Osteocyte (in vitro differentiated cells): ENCODE measurements around the gene NRIP2. TPM values are rescaled to one million over a fixed set of nuclear protein-coding genes. Genes with fewer than 3 reads are reported as not detected.

ENCODE experiments used
- DNase-seq: peaks from one replicate; pipeline ENCODE4 v3.0.0; 2021; ENCODE audit warnings: mixed read lengths; ENCODE audit not compliant: unreplicated experiment; ENCODE audit errors: extremely low spot score
- H3K27ac Mint-ChIP-seq: one replicate; pipeline ENCODE4 v1.8.0; 2021; ENCODE audit warnings: mild to moderate bottlenecking, mixed read lengths; ENCODE audit not compliant: unreplicated experiment
- H3K27me3 Mint-ChIP-seq: one replicate; pipeline ENCODE4 v1.8.0; 2021; ENCODE audit warnings: mixed read lengths; ENCODE audit not compliant: unreplicated experiment
- H3K36me3 Mint-ChIP-seq: one replicate; pipeline ENCODE4 v1.8.0; 2021; ENCODE audit warnings: mixed read lengths; ENCODE audit not compliant: unreplicated experiment
- H3K4me1 Mint-ChIP-seq: one replicate; pipeline ENCODE4 v1.8.0; 2021; ENCODE audit warnings: mixed read lengths; ENCODE audit not compliant: unreplicated experiment
- H3K4me3 Mint-ChIP-seq: one replicate; pipeline ENCODE4 v1.8.0; 2021; ENCODE audit warnings: mild to moderate bottlenecking, moderate library complexity, mixed read lengths; ENCODE audit not compliant: unreplicated experiment
- H3K9me3 Mint-ChIP-seq: one replicate; pipeline ENCODE4 v1.8.0; 2021; ENCODE audit warnings: mixed read lengths; ENCODE audit not compliant: unreplicated experiment
- total RNA-seq: library from RNA; stranded (reverse); gene quantifications from 2 replicates; pipeline ENCODE4 v1.2.1, GENCODE V29; 2021
- TF ChIP-seq, protein P1 (sequence below): fragments of 200-600 bp; sonication (generic); IDR thresholded peaks from 2 replicates; pipeline ENCODE4 v1.5.0; 2021; ENCODE audit warnings: antibody characterized with exemption, mild to moderate bottlenecking, moderate library complexity

The NRIP2 gene
- total RNA-seq, 1 donor from 2014 or later: not detected

DNA sequence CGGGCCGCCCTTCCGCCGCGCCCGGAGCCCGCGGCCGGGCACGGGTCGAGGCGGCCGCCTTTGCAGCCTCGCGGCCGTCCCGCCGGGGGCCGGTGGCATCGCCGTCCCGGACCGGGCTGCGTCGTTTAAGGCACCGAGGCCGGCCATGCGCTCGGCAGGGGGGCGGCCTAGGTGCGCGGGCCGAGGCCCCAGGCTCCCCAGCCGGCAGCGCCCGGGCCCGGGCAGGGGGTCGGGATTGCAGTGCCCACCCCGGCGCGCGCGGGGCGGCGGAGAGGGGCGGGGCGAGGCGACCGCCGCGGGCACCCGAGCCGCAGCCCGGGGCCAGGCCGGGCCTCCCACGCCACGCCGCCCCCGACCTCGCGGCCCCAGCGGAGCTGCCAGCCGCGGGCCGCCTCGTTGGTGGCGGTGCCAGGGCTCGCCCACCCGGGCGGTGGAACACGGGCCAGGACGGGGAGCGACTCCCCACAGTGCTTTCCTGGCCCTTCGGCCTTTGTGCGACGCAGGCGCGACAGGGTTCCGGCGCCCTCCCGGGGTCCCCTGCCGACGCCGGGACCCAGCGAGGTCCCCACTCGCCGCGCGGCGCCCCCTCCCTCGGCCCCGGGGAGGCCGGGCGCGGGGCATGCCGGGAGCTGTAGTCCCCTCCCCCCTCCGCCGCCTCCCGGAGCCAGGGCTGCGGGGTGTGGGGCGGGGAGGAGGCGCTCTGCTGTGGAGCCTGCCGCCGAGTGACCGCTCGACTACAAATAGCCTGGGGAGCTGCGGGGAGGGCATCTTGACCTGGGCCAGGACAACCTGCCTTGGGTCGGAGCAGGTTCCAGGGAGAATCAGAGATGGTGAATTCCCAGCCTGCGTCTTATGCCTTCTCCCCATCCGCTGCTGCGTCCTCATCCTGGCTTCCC, 39.3 kb downstream of the NRIP2 start:
- TF ChIP-seq, protein P1, sequence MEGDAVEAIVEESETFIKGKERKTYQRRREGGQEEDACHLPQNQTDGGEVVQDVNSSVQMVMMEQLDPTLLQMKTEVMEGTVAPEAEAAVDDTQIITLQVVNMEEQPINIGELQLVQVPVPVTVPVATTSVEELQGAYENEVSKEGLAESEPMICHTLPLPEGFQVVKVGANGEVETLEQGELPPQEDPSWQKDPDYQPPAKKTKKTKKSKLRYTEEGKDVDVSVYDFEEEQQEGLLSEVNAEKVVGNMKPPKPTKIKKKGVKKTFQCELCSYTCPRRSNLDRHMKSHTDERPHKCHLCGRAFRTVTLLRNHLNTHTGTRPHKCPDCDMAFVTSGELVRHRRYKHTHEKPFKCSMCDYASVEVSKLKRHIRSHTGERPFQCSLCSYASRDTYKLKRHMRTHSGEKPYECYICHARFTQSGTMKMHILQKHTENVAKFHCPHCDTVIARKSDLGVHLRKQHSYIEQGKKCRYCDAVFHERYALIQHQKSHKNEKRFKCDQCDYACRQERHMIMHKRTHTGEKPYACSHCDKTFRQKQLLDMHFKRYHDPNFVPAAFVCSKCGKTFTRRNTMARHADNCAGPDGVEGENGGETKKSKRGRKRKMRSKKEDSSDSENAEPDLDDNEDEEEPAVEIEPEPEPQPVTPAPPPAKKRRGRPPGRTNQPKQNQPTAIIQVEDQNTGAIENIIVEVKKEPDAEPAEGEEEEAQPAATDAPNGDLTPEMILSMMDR: no peak
- Mint-ChIP-seq H3K4me3 (peak overlapping the region; percentile 83), H3K36me3 (peaks cover 26% of the 10 kb centered on the region), H3K9me3 (no peaks in the 10 kb centered on the region), H3K27ac (no peak overlapping the region), H3K4me1 (peaks cover 10% of the 10 kb centered on the region), H3K27me3 (no peaks in the 10 kb centered on the region)
- DNase-seq: peak; percentile 89

DNA sequence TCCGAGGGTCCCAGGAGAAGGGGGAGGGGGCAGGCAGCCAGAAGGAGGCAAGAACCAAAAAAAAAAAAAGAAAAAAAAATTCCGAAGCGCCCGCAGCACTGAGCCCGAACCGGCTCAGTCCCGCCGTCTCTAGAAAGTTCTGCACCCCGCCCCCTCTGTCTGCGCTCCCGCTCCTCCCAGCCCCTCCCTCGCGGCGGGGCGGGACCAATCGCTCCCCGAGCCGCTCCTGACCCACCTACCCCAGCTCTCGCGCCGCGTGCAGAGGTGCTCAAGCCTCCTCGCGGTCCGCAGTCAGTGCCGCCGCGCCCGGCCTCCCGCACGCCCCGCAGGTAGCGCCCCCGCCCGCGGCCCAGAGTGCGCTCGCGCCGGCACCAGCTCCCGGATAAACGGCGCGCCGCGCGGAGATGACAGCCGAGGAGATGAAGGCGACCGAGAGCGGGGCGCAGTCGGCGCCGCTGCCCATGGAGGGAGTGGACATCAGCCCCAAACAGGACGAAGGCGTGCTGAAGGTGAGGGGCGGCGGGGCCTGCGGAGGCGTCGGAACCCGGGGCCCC, 40.0 kb downstream of the NRIP2 start, which contains the start of gene FKBP4:
Gene FKBP4, plus strand, starts transcription at position 235 of the 554 bp plus-strand sequence. Its CDS starts 170 bp downstream, at position 405.
- peak; percentile 93 for DNase-seq
- Mint-ChIP-seq H3K27me3 (no peaks in the 10 kb centered on the region), H3K4me1 (peaks cover 10% of the 10 kb centered on the region), H3K9me3 (no peaks in the 10 kb centered on the region), H3K4me3 (peak within 1 kb of the TSS; percentile 83), H3K27ac (peak within 1 kb of the TSS; percentile 38), H3K36me3 (peaks cover 19% of the 10 kb centered on the region)
- TF ChIP-seq, protein P1: no peak

DNA sequence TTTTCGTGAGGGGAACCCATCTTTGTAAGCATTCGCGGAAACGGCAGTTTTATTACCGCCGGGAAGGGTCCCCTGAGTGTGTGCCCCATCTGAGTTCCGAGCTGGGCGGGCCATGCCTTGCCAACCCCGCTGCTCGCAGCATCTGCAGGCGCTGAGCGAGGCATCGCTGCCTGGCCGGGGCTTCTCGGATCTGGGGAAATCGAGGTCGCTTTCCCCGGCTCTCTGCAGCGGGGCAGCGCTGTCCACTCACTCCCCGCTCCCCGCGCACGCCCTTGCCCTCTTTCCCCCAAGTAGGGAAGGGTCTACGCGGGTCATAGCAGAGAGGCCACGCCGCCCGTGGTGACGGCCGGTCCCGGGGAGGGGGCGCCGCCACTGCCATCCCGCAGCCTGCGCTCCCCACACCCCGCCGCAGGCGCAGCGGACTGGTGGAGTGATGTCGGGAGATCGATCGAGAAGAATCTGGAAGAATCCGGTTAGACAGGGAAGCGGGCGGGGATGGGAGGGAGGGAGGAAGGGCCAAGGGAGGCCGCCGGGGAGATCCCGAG, 40.6 kb downstream of the NRIP2 start:
- TF ChIP-seq, protein P1: no peak
- peaks cover 13% of the 10 kb centered on the region for H3K36me3 Mint-ChIP-seq
- H3K9me3 Mint-ChIP-seq: no peaks in the 10 kb centered on the region
- DNase-seq: no peak
- H3K27me3 Mint-ChIP-seq: peaks cover 3% of the 10 kb centered on the region
- peak overlapping the region; percentile 73 for H3K4me3 Mint-ChIP-seq
- peaks cover 10% of the 10 kb centered on the region for H3K4me1 Mint-ChIP-seq
- peak overlapping the region; percentile 38 for H3K27ac Mint-ChIP-seq

DNA sequence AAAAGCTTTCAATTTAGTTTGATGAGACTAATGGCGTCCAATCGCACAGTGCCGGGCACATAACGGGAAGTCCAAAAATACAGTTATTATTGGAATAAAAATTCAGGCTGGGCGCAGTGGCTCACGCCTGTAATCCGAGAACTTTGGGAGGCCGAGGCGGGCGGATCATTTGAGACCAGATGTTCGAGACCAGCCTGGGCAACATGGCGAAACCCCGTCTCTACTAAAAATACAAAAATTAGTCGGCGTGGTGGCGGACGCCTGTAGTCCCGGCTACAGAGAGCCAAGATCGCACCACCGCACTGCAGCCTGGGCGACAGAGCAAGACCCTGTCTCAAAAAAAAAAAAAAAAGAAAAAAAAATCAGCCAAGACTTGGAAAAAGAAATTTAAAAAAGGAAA, 41.3 kb downstream of the NRIP2 start:
- Mint-ChIP-seq H3K27ac (no peak overlapping the region), H3K4me3 (peak overlapping the region; percentile 73), H3K36me3 (peaks cover 7% of the 10 kb centered on the region), H3K27me3 (peaks cover 9% of the 10 kb centered on the region), H3K4me1 (peaks cover 10% of the 10 kb centered on the region), H3K9me3 (no peaks in the 10 kb centered on the region)
- no peak for DNase-seq
- TF ChIP-seq, protein P1: no peak
